Measurements from ENCODE around the gene QRICH2.
"Not testable (repeated sequence)": the region's sequence is repeated elsewhere in the genome, so short reads cannot be mapped to it uniquely, and the experiment has no call there.

Gene QRICH2

GRCh38 chr17:76327696-76328095 is 19.6 kb upstream of the QRICH2 start:
- peak in 2 of 51 donors; percentile 6 to 7 for DNase-seq

- no peak for DNase-seq
Observed at GRCh38 chr17:76326306-76326705, 18.2 kb upstream of the QRICH2 start.

- no peak for DNase-seq
Observed at GRCh38 chr17:76318586-76318985, 10.5 kb upstream of the QRICH2 start.

DNA sequence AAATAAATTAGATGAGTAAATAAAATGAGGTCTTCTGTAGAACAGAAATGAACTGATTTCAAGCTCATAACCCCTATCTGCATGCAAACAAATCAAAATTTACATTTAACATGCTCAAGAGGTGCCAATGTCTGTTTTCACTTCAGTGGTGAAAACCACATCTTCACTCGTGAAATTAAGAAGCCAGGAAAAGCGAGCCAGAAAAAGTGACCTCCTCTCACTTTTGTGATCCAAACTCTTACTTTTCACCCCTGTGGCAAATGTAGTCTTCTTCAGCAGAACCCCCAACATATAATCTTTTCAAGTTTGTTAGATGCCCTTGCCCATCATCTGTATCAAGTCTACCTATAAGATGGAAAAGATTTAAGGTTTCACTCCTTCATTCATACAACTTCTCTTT is 9.5 kb upstream of the QRICH2 start:
- DNase-seq = no peak

- DNase-seq = no peak
Observed at GRCh38 chr17:76314392-76315227, 6.5 kb upstream of the QRICH2 start.

DNA sequence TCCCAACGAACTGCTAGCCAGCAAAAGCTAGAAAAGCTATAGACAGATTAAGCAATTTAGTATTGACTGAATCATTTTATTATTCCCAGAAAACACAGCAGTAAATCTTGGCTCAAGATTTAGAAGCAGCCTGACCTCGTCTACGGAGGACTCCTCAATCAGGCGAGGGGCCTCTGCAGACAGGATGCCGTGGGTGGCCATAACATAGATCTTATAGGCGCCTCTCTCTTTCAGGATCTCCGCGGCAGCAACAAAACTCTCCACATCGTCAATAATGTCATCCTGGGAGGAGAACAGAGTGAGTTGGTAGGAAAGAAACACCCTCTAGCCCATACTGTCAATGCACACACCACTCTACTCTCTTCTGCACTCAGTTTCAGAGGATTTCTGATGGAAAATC is 4.7 kb upstream of the QRICH2 start:
- no peak for DNase-seq

DNA sequence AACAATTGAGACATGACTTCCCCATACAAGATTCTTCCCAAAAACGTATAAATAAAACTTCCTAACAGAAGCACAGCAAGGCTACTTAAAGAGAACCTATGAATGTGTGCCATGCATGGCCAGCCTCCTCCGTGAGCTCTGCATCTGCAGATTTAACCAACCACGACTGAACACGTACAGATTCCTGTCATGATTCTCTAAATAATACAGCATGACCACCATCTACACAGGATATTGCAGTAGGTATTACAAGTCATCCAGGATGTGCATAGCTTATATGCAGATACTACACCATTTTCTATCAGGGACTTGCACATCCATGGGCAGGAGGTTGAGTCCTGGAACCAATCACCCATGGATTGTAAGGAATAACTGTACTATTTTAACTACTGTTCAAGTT is 1.4 kb upstream of the QRICH2 start:
- DNase-seq = no peak

GRCh38 chr17:76307299-76307965 is 644 bp downstream of the QRICH2 start:
- no peak for DNase-seq

- DNase-seq = not testable (repeated sequence)
Observed at GRCh38 chr17:76305135-76305454, 3.0 kb downstream of the QRICH2 start.

DNA sequence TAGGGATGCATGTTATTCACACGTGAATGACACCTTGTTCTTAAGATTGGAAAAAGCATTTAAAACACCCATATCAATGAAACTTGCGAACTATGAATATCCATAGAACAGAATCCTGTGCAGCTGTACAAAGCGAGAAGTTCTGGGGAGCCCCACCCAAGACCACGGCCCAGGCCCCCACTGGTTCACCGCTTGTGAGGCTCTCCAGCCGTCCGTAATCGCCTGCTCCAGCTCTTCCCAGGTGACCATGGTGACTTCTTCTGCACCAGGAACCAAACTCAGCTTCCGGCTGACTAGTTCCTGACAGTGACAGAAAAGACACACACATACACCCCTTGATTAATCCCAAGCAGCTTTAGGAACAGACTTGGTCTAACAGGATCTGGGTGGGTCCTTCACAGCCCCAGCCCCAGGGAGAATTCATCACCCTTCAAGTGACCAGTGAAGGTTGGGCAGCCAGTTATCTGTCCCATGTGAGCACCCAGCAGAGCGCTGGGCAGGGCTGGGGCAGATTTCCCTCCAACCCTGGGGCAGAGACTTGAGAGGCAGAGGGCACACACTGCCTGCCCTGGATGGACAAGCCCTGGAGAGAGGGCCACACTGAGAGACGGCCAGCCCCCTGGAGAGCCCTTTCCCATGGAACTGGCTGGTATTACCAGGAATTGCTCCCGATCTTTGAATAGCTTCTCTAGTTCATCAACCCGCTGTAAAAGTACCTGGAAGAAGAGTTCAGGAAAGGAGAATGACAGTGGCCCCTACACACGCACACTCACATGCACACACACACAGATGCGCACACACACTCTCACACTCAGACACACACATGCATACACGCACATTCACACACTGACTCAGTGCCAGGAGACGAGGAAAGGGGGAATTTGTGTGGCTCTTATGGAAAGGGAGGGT is 3.6 kb downstream of the QRICH2 start:
- DNase-seq = no peak

GRCh38 chr17:76297436-76297835 is 10.6 kb downstream of the QRICH2 start:
- DNase-seq = no peak

GRCh38 chr17:76296889-76297288 is 11.2 kb downstream of the QRICH2 start:
- no peak for DNase-seq

- no peak for DNase-seq
Observed at GRCh38 chr17:76296186-76296585, 11.9 kb downstream of the QRICH2 start.

GRCh38 chr17:76293106-76293505 is 15.0 kb downstream of the QRICH2 start:
- no peak for DNase-seq

DNA sequence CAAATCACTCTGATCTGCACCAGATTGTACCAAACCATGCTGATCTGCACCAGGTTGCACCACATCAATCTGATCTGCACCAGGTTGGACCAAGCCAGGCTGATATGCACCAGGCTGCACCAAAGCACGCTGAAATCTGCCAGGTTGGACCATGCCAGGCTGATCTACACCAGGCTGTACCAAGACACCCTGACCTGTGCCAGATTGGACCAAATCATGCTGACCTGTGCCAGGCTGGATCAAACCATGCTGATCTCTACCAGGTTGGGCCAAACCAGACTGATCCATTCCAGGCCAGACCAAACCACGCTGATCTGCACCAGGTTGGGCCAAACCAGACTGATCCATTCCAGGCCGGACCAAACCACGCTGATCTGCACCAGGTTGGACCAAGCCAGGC is 15.5 kb downstream of the QRICH2 start:
- DNase-seq = no peak

DNA sequence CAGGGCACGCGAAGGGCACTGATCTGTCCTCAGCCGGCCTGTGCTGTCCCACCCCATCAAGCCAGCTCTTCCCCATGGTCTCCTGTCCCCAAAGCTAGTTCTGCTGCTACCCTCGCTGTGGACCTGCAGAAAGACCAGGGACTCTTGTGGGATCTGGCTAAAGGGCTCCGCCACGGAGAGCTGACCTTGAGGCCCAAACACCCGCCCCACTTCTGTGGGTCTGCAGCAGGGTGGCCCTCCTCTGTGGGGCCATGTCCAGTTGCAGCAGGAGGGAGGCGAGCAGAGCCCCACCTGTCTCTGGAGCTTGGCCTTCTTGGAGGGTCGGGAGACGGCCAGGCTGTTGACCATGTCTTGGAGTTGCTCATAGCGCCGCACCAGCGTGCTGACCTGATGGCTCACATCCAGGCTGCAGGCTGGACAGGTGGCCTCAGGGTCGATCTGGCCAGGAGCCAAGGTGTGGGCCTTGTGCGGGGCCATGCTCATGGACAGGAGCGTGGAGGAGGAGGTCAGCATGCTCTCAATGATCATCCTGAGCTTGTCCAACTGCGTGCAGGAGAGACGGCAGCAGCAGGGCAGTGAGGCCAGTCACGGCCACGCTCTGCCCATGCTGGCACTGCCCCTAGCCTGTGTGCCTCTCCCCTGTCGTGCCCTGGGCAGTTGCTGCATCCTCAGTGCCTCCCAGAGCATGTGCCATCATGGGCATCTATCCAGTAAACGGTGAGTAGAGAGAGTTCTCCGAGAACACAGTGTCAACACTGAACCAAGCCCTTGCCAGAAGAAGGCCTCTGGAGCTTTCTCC is 26.3 kb downstream of the QRICH2 start:
- no peak for DNase-seq

GRCh38 chr17:76280650-76281049 is 27.4 kb downstream of the QRICH2 start:
- DNase-seq = no peak

GRCh38 chr17:76279742-76280287 is 28.3 kb downstream of the QRICH2 start:
- no peak for DNase-seq

- peak in 50 of 51 donors; percentile 21 to 93 (median 72) for DNase-seq
Observed at GRCh38 chr17:76278952-76279741, 28.9 kb downstream of the QRICH2 start.

- no peak for DNase-seq
Observed at GRCh38 chr17:76278268-76278908, 29.7 kb downstream of the QRICH2 start.

Data from hypothalamus (tissue), 51 donors.